CD4-positive, alpha-beta T cell treated with Interleukin-17A for 4 hours (primary cell): ENCODE data around the gene HSPBP1.
"Not testable (repeated sequence)": the region's sequence is repeated elsewhere in the genome, so short reads cannot be mapped to it uniquely, and the experiment has no call there.

ENCODE experiments used
- DNase-seq: peaks from one replicate; pipeline ENCODE4 v3.0.0-alpha.2; 2020; ENCODE audit warnings: mixed read lengths

The HSPBP1 gene

GRCh38 chr19:55279770-55280643 is at the start of gene HSPBP1:
HSPBP1 (minus strand) TSS chr19:55280110; CDS start chr19:55279608, 502 bp downstream.
- peak; percentile 93 for DNase-seq

GRCh38 chr19:55328774-55329318 is 48.9 kb upstream of the HSPBP1 start:
- DNase-seq = not testable (repeated sequence)

- no peak for DNase-seq
These were observed 45.3 kb upstream of the HSPBP1 start, which contains the start of gene TMEM150B for GRCh38 chr19:55325172-55325571. TMEM150B (minus strand) TSS chr19:55325341; CDS start chr19:55321036, 4,305 bp downstream.

- no peak for DNase-seq
These were observed 44.8 kb upstream of the HSPBP1 start for GRCh38 chr19:55324662-55325061.

GRCh38 chr19:55322204-55322885 is 42.4 kb upstream of the HSPBP1 start:
- DNase-seq = no peak

- DNase-seq = no peak
These were observed 41.7 kb upstream of the HSPBP1 start for GRCh38 chr19:55321466-55322137.

GRCh38 chr19:55320844-55321419 is 41.0 kb upstream of the HSPBP1 start:
- DNase-seq = no peak

- no peak for DNase-seq
These were observed 39.9 kb upstream of the HSPBP1 start for GRCh38 chr19:55319785-55320184.

GRCh38 chr19:55316646-55317045 is 36.7 kb upstream of the HSPBP1 start:
- DNase-seq = no peak

- DNase-seq = no peak
These were observed 36.1 kb upstream of the HSPBP1 start for GRCh38 chr19:55315956-55316525.

- no peak for DNase-seq
These were observed 34.5 kb upstream of the HSPBP1 start for GRCh38 chr19:55314396-55314795.

GRCh38 chr19:55312621-55313512 is 33.0 kb upstream of the HSPBP1 start:
- no peak for DNase-seq

- DNase-seq = no peak
These were observed 31.9 kb upstream of the HSPBP1 start for GRCh38 chr19:55311797-55312196.

GRCh38 chr19:55311397-55311796 is 31.5 kb upstream of the HSPBP1 start:
- no peak for DNase-seq

GRCh38 chr19:55310498-55310897 is 30.6 kb upstream of the HSPBP1 start:
- no peak for DNase-seq

- DNase-seq = no peak
These were observed 29.5 kb upstream of the HSPBP1 start for GRCh38 chr19:55309448-55309847.

GRCh38 chr19:55308281-55308680 is 28.4 kb upstream of the HSPBP1 start:
- DNase-seq = no peak

GRCh38 chr19:55306712-55307111 is 26.8 kb upstream of the HSPBP1 start:
- no peak for DNase-seq

GRCh38 chr19:55305983-55306562 is 26.2 kb upstream of the HSPBP1 start:
- no peak for DNase-seq

GRCh38 chr19:55305491-55305890 is 25.6 kb upstream of the HSPBP1 start:
- DNase-seq = peak; percentile 63

GRCh38 chr19:55304980-55305379 is 25.1 kb upstream of the HSPBP1 start:
- DNase-seq = no peak
